Endodermal cell (in vitro differentiated cells): Measurements from ENCODE around the gene ZNF423. TPM values are rescaled to one million over a fixed set of nuclear protein-coding genes. Genes with fewer than 3 reads are reported as not detected.

Experiments used
- DNase-seq: peaks from one replicate; pipeline ENCODE4 v3.0.0-alpha.2; 2017
- H3K27ac ChIP-seq: 2 replicates; pipeline ENCODE4 v1.5.1; 2013; ENCODE audit warnings: mild to moderate bottlenecking, low read depth, low read length, moderate library complexity
- H3K27me3 ChIP-seq: 2 replicates; pipeline ENCODE4 v1.6.1; 2013; ENCODE audit warnings: mild to moderate bottlenecking, low read length, moderate library complexity; ENCODE audit not compliant: insufficient read depth, control insufficient read depth, poor library complexity, severe bottlenecking
- H3K36me3 ChIP-seq: 2 replicates; pipeline ENCODE4 v1.7.0; 2013; ENCODE audit warnings: mild to moderate bottlenecking, low read length, moderate library complexity; ENCODE audit not compliant: control insufficient read depth, insufficient read depth
- H3K4me1 ChIP-seq: one replicate; pipeline ENCODE4 v1.7.0; 2013; ENCODE audit warnings: low read length; ENCODE audit not compliant: control insufficient read depth, insufficient read depth
- H3K4me3 ChIP-seq: 2 replicates; pipeline ENCODE4 v1.5.1; 2013; ENCODE audit warnings: mild to moderate bottlenecking, low read length, moderate library complexity
- H3K9ac ChIP-seq: 2 replicates; pipeline ENCODE4 v1.6.1; 2013; ENCODE audit warnings: mild to moderate bottlenecking, low read length, moderate library complexity; ENCODE audit not compliant: poor library complexity, severe bottlenecking; ENCODE audit errors: extremely low read depth
- H3K9me3 ChIP-seq: 2 replicates; pipeline ENCODE4 v1.6.1; 2013; ENCODE audit warnings: mild to moderate bottlenecking, low read length, moderate library complexity; ENCODE audit not compliant: control insufficient read depth
- H3K27ac Mint-ChIP-seq: 2 replicates; pipeline ENCODE4 v1.8.0; 2020; ENCODE audit warnings: mixed read lengths
- H3K27me3 Mint-ChIP-seq: 2 replicates; pipeline ENCODE4 v1.8.0; 2021; ENCODE audit warnings: mild to moderate bottlenecking, mixed read lengths; ENCODE audit not compliant: insufficient read depth
- H3K36me3 Mint-ChIP-seq: 2 replicates; pipeline ENCODE4 v1.8.0; 2020; ENCODE audit warnings: low read depth, mixed read lengths
- H3K4me1 Mint-ChIP-seq: 2 replicates; pipeline ENCODE4 v1.8.0; 2020; ENCODE audit warnings: mixed read lengths
- H3K4me3 Mint-ChIP-seq: 2 replicates; pipeline ENCODE4 v1.8.0; 2020; ENCODE audit warnings: mild to moderate bottlenecking, moderate library complexity, mixed read lengths
- H3K9me3 Mint-ChIP-seq: 2 replicates; pipeline ENCODE4 v1.8.0; 2020; ENCODE audit warnings: mild to moderate bottlenecking, mixed read lengths
- WGBS, 2 experiments: methylation state at CpG; one replicate each; pipeline versions ENCODE4 v1.1.5 to v1.1.7; 2013; ENCODE audit warnings: missing lambda C conversion rate in 2 of 2, mixed read lengths in 1 of 2; ENCODE audit not compliant: insufficient coverage in 1 of 2, insufficient read length in 1 of 2; 5-methylcytosine and 5-hydroxymethylcytosine counted together
- total RNA-seq, 2 donors: library from RNA; stranded (reverse); fragmentation: NEBNext Ultra II Directional in 1 of 2; extraction: Animal tissue kit (Norgen Biotek cat#: 25700) in 1 of 2; gene quantifications; 2 replicates in 1 of 2; 3 replicates in 1 of 2; pipeline ENCODE4 v1.2.1, GENCODE V29; 2021
- TF ChIP-seq, protein P1 (sequence below): fragments of 200-600 bp; sonication (generic); conservative IDR thresholded peaks from 2 replicates; pipeline ENCODE4 v1.5.0; 2021; ENCODE audit warnings: antibody characterized with exemption, mild to moderate bottlenecking

ZNF423 gene
- total RNA-seq, 2 donors from 2014 or later, result 30.3 to 41.9 TPM

DNA sequence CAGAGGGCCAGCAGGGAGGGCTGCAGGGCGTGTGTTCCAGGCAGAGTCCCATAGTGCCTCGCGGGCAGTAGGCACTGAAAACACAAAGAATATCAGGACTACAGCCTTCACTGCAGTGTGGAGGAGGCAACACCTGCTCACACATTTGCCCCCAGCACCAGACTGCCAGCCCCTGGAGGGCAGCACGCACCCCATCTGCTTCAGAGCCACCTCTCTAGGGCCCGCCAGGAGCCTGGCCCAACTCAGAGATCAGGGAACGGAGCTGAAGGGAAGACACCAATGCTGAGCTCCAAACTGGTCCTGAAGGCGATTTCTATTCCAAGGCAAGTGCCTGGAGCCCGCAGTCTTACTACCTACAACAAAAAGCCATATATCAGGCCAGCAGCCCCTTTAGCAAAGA lies 130.3 kb downstream of the ZNF423 start:
- Mint-ChIP-seq H3K4me3 (no peak overlapping the region), H3K27me3 (no peaks in the 10 kb centered on the region), H3K9me3 (peaks cover 11% of the 10 kb centered on the region), H3K4me1 (peaks cover 3% of the 10 kb centered on the region), H3K36me3 (peaks cover 29% of the 10 kb centered on the region), H3K27ac (no peak overlapping the region)
- H3K27me3 ChIP-seq, result no peaks in the 10 kb centered on the region
- H3K4me3 ChIP-seq, result no peak overlapping the region
- no peaks in the 10 kb centered on the region for H3K4me1 ChIP-seq
- H3K9me3 ChIP-seq, result peaks cover 9% of the 10 kb centered on the region
- 96% methylated on average over 4 to 8 of the region's 8 CpGs for WGBS, 2 experiments
- H3K36me3 ChIP-seq, result peaks cover 17% of the 10 kb centered on the region
- H3K27ac ChIP-seq, result no peak overlapping the region
- DNase-seq, result no peak
- TF ChIP-seq, protein P1, sequence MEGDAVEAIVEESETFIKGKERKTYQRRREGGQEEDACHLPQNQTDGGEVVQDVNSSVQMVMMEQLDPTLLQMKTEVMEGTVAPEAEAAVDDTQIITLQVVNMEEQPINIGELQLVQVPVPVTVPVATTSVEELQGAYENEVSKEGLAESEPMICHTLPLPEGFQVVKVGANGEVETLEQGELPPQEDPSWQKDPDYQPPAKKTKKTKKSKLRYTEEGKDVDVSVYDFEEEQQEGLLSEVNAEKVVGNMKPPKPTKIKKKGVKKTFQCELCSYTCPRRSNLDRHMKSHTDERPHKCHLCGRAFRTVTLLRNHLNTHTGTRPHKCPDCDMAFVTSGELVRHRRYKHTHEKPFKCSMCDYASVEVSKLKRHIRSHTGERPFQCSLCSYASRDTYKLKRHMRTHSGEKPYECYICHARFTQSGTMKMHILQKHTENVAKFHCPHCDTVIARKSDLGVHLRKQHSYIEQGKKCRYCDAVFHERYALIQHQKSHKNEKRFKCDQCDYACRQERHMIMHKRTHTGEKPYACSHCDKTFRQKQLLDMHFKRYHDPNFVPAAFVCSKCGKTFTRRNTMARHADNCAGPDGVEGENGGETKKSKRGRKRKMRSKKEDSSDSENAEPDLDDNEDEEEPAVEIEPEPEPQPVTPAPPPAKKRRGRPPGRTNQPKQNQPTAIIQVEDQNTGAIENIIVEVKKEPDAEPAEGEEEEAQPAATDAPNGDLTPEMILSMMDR, result no peak
- no peak overlapping the region for H3K9ac ChIP-seq

DNA sequence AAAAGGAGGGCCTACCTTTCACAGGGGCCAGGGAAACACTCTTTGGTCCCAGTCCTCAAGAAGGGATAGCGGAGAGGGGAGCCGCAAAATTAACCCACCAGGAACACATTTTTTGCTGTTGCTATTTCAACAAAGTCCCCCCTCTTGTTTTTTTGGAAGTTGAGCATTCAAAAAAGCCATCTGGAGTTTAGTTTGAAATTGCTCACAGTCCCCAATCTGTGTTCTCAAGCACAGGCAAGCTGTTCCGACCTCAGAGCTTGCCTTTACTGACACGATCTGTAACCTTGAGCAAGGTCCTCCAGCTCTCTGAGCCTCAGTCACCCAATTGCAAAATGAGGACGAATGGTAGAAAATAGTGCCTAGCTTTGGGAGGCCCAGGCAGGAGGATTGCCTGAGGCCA lies 131.1 kb downstream of the ZNF423 start:
- no peak overlapping the region for H3K27ac Mint-ChIP-seq
- 95 to 100% methylated on average over 2 to 5 of the region's 5 CpGs for WGBS, 2 experiments
- Histone ChIP-seq H3K36me3 (peaks cover 8% of the 10 kb centered on the region), H3K4me1 (no peaks in the 10 kb centered on the region), H3K9ac (no peak overlapping the region), H3K27ac (no peak overlapping the region), H3K27me3 (no peaks in the 10 kb centered on the region), H3K9me3 (peaks cover 3% of the 10 kb centered on the region), H3K4me3 (no peak overlapping the region)
- peaks cover 3% of the 10 kb centered on the region for H3K9me3 Mint-ChIP-seq
- peaks cover 10% of the 10 kb centered on the region for H3K4me1 Mint-ChIP-seq
- no peak overlapping the region for H3K4me3 Mint-ChIP-seq
- TF ChIP-seq, protein P1, result no peak
- no peaks in the 10 kb centered on the region for H3K27me3 Mint-ChIP-seq
- peaks cover 20% of the 10 kb centered on the region for H3K36me3 Mint-ChIP-seq
- no peak for DNase-seq

DNA sequence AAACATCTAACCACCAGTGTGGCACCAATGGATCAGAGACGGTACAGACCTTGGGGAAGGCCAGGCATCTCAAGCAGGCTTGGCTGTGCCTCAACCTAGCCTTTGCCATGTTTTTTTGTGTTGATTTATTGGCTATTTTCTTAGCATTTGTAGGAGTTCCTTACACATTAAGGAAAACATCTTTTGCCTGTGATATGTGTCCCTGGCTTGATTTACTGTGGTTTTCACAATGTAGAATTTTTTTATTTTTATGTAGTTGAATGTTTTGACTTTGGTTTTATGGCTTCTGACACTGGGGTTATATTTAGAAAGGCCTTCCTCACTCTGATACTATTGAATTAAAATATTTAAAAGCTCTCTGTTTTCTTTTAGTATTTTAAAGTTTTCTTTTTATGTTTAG lies 132.6 kb downstream of the ZNF423 start:
- Histone ChIP-seq H3K9me3 (no peaks in the 10 kb centered on the region), H3K4me1 (no peaks in the 10 kb centered on the region), H3K36me3 (peaks cover 6% of the 10 kb centered on the region), H3K27me3 (no peaks in the 10 kb centered on the region), H3K9ac (no peak overlapping the region), H3K4me3 (no peak overlapping the region), H3K27ac (no peak overlapping the region)
- no peak for DNase-seq
- Mint-ChIP-seq H3K27ac (no peak overlapping the region), H3K9me3 (no peaks in the 10 kb centered on the region), H3K27me3 (no peaks in the 10 kb centered on the region), H3K4me1 (peaks cover 19% of the 10 kb centered on the region), H3K4me3 (no peak overlapping the region), H3K36me3 (peaks cover 22% of the 10 kb centered on the region)
- WGBS, 2 experiments, result 100% methylated on average over 1 of the region's 1 CpG
- TF ChIP-seq, protein P1, result no peak
